HG03521 (cell line): Measurements from ENCODE around the gene ASPG.

Experiments
- ATAC-seq: cut with Tn5 transposase; IDR thresholded peaks from one replicate; pipeline ENCODE4 v1.9.1; 2021; ENCODE audit warnings: mild to moderate bottlenecking, moderate library complexity; ENCODE audit not compliant: unreplicated experiment

The ASPG gene

GRCh38 chr14:104073764-104074163, 11.7 kb upstream of the ASPG start:
- ATAC-seq = no peak

GRCh38 chr14:104075530-104076151, 9.9 kb upstream of the ASPG start:
- ATAC-seq = no peak

GRCh38 chr14:104076743-104077142, 8.8 kb upstream of the ASPG start:
- no peak for ATAC-seq

- ATAC-seq = peak; percentile 80
These were observed 7.5 kb upstream of the ASPG start for GRCh38 chr14:104078031-104078455.

- no peak for ATAC-seq
These were observed 4.9 kb upstream of the ASPG start for GRCh38 chr14:104080376-104081260.

GRCh38 chr14:104081261-104081835, 4.2 kb upstream of the ASPG start:
- ATAC-seq = no peak

GRCh38 chr14:104081951-104082464, 3.5 kb upstream of the ASPG start:
- ATAC-seq = no peak

- no peak for ATAC-seq
These were observed 2.7 kb upstream of the ASPG start for GRCh38 chr14:104082807-104083206.

GRCh38 chr14:104084251-104085002, 1.1 kb upstream of the ASPG start:
- ATAC-seq = no peak

- ATAC-seq = no peak
These were observed 345 bp downstream of the ASPG start for GRCh38 chr14:104085889-104086201.

GRCh38 chr14:104086210-104086660, 735 bp downstream of the ASPG start:
- no peak for ATAC-seq

GRCh38 chr14:104086661-104087461, 1.4 kb downstream of the ASPG start:
- no peak for ATAC-seq

- ATAC-seq = no peak
These were observed 2.0 kb downstream of the ASPG start for GRCh38 chr14:104087505-104087904.

GRCh38 chr14:104087981-104088850, 2.7 kb downstream of the ASPG start:
- no peak for ATAC-seq

GRCh38 chr14:104090071-104090748, 4.7 kb downstream of the ASPG start:
- no peak for ATAC-seq

- ATAC-seq = no peak
These were observed 5.8 kb downstream of the ASPG start for GRCh38 chr14:104091061-104091926.

GRCh38 chr14:104091927-104092771, 6.6 kb downstream of the ASPG start:
- no peak for ATAC-seq
